HepG2 (cell line): ENCODE results near the gene PDIA6. TPM values are rescaled to one million over a fixed set of nuclear protein-coding genes. Genes with fewer than 3 reads are reported as not detected.

Source experiments
- CREM ChIP-seq, 2 experiments: sonication (generic) in 1 of 2; formaldehyde crosslinking in 1 of 2; IDR thresholded peaks; 2 replicates each; pipeline versions ENCODE4 v1.4.0 to v1.6.1; 2016 to 2020; ENCODE audit warnings: antibody characterized with exemption in 1 of 2, mild to moderate bottlenecking in 1 of 2, missing genetic modification reagents in 1 of 2
- HNF4A ChIP-seq: sonication (generic); formaldehyde crosslinking; IDR thresholded peaks from 2 replicates; pipeline ENCODE4 v1.4.0; 2020; ENCODE audit warnings: missing genetic modification reagents
- KDM6A ChIP-seq: IDR thresholded peaks from 2 replicates; pipeline ENCODE4 v1.6.1; 2016; ENCODE audit warnings: low read depth
- NCOA5 ChIP-seq: sonication (generic); formaldehyde crosslinking; IDR thresholded peaks from 2 replicates; pipeline ENCODE4 v1.4.0; 2020; ENCODE audit warnings: missing genetic modification reagents
- SMAD9 ChIP-seq: sonication (generic); formaldehyde crosslinking; IDR thresholded peaks from 2 replicates; pipeline ENCODE4 v1.5.1; 2020; ENCODE audit warnings: mild to moderate bottlenecking, missing genetic modification reagents
- SP5 ChIP-seq: IDR thresholded peaks from 2 replicates; pipeline ENCODE4 v1.6.1; 2016; ENCODE audit warnings: low read depth, borderline replicate concordance
- SRY ChIP-seq: sonication (generic); formaldehyde crosslinking; IDR thresholded peaks from 2 replicates; pipeline ENCODE4 v1.8.0; 2022; ENCODE audit warnings: mild to moderate bottlenecking, missing genetic modification reagents
- ZFYVE20 ChIP-seq: sonication (generic); formaldehyde crosslinking; IDR thresholded peaks from 2 replicates; pipeline ENCODE4 v1.8.0; 2023; ENCODE audit warnings: low read depth, mild to moderate bottlenecking, moderate library complexity, missing genetic modification reagents, borderline replicate concordance
- ZNF549 ChIP-seq: sonication (generic); formaldehyde crosslinking; IDR thresholded peaks from 2 replicates; pipeline ENCODE4 v1.5.0; 2020; ENCODE audit warnings: missing genetic modification reagents
- ZNF761 ChIP-seq: sonication (generic); formaldehyde crosslinking; conservative IDR thresholded peaks from 2 replicates; pipeline ENCODE4 v1.4.0; 2020; ENCODE audit warnings: mild to moderate bottlenecking, missing genetic modification reagents
- polyA plus RNA-seq, 8 experiments: library from polyadenylated mRNA; depleted of rRNA in 3 of 8; stranded (reverse) in 7 of 8; unstranded in 1 of 8; fragments of >200 nt; fragmentation: Illumina TruSeq in 4 of 8; extraction: Trizol in 4 of 8; gene quantifications; 2 replicates each; pipeline versions ENCODE4 v1.2.1 to v1.2.3, GENCODE V29; 2011 to 2016; ENCODE audit warnings: low read depth in 4 of 8, missing spikeins in 1 of 8, mixed read lengths in 1 of 8; ENCODE audit not compliant: insufficient read depth in 1 of 8
- total RNA-seq, 5 experiments: library from RNA; depleted of rRNA; stranded (reverse); fragments of >200 nt; fragmentation: Illumina TruSeq; extraction: Trizol; gene quantifications; 2 replicates each; pipeline ENCODE4 v1.2.3, GENCODE V29; 2016; ENCODE audit warnings: low read depth in 1 of 5
- TF ChIP-seq, protein P1 (sequence below): fragments of 450-650 bp; IDR thresholded peaks from 2 replicates; pipeline ENCODE4 v1.6.1; 2016
- TF ChIP-seq, protein P2 (sequence below), 2 experiments: fragments of 450-650 bp in 1 of 2; sonication (generic) in 1 of 2; formaldehyde crosslinking in 1 of 2; IDR thresholded peaks; 2 replicates each; pipeline versions ENCODE4 v1.6.1 to v1.8.0; 2016 to 2022; ENCODE audit warnings: antibody characterized with exemption in 1 of 2, mild to moderate bottlenecking in 1 of 2, missing genetic modification reagents in 1 of 2
- TF ChIP-seq, protein P3 (sequence below): IDR thresholded peaks from 2 replicates; pipeline ENCODE4 v1.6.1; 2012; ENCODE audit warnings: inconsistent platforms
- TF ChIP-seq, protein P4 (sequence below): sonication (generic); formaldehyde crosslinking; IDR thresholded peaks from 2 replicates; pipeline ENCODE4 v1.8.0; 2022; ENCODE audit warnings: mild to moderate bottlenecking, missing genetic modification reagents, moderate library complexity
- TF ChIP-seq, protein P5 (sequence below): sonication (generic); formaldehyde crosslinking; IDR thresholded peaks from 2 replicates; pipeline ENCODE4 v1.5.0; 2020; ENCODE audit warnings: missing genetic modification reagents

The PDIA6 gene
- total and polyA plus RNA-seq, 2 of the 13 experiments (the other 11 are each of a cell fraction or from before 2014, with no cell fraction given) = 586 to 642 TPM

DNA sequence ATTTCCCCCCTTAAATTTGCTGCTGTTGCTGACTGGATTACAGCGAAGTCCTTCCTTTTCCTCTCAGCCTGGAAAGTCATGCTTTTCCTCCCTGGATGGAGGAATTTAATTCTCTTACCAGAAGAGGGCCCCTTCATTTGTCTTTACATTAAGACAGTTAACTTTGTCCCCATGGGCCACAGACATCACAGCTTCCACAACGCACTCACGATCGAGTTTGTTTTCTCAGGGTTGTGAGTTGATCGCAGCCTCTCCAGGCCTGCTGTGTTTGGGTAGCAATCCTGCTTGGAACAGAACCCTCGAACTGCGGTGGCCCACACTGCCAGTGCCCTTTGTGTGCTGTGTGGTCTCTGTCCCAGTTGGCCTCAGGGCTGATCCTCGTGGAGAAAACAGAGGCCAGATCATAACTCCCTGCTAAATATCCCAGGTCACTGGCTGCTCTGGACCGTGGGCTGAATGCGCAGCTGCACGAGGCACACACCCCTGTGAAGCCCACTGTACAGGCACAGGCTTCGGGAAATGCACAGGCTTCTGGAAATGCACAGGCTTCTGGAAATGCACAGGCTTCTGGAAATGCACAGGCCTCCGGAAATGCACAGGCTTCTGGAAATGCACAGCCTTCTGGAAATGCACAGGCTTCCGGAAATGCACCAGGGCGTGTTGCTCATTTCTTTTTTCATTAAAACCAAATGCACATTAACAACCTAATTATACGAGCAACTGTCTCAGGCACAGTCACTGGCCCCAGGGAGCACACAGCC is 2.2 kb upstream of the PDIA6 start (continued):
- no peak for TF ChIP-seq SRY (CRISPR knock-in tag)
- TF ChIP-seq, protein P1, sequence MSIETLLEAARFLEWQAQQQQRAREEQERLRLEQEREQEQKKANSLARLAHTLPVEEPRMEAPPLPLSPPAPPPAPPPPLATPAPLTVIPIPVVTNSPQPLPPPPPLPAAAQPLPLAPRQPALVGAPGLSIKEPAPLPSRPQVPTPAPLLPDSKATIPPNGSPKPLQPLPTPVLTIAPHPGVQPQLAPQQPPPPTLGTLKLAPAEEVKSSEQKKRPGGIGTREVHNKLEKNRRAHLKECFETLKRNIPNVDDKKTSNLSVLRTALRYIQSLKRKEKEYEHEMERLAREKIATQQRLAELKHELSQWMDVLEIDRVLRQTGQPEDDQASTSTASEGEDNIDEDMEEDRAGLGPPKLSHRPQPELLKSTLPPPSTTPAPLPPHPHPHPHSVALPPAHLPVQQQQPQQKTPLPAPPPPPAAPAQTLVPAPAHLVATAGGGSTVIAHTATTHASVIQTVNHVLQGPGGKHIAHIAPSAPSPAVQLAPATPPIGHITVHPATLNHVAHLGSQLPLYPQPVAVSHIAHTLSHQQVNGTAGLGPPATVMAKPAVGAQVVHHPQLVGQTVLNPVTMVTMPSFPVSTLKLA = no peak
- TF ChIP-seq ZNF549 = no peak
- TF ChIP-seq SP5 (CRISPR knock-in tag) = no peak
- no peak for TF ChIP-seq ZNF761 (CRISPR knock-in tag)
- TF ChIP-seq, protein P2, sequence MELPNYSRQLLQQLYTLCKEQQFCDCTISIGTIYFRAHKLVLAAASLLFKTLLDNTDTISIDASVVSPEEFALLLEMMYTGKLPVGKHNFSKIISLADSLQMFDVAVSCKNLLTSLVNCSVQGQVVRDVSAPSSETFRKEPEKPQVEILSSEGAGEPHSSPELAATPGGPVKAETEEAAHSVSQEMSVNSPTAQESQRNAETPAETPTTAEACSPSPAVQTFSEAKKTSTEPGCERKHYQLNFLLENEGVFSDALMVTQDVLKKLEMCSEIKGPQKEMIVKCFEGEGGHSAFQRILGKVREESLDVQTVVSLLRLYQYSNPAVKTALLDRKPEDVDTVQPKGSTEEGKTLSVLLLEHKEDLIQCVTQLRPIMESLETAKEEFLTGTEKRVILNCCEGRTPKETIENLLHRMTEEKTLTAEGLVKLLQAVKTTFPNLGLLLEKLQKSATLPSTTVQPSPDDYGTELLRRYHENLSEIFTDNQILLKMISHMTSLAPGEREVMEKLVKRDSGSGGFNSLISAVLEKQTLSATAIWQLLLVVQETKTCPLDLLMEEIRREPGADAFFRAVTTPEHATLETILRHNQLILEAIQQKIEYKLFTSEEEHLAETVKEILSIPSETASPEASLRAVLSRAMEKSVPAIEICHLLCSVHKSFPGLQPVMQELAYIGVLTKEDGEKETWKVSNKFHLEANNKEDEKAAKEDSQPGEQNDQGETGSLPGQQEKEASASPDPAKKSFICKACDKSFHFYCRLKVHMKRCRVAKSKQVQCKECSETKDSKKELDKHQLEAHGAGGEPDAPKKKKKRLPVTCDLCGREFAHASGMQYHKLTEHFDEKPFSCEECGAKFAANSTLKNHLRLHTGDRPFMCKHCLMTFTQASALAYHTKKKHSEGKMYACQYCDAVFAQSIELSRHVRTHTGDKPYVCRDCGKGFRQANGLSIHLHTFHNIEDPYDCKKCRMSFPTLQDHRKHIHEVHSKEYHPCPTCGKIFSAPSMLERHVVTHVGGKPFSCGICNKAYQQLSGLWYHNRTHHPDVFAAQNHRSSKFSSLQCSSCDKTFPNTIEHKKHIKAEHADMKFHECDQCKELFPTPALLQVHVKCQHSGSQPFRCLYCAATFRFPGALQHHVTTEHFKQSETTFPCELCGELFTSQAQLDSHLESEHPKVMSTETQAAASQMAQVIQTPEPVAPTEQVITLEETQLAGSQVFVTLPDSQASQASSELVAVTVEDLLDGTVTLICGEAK (IDR thresholded peaks at IDR 0.05) = no peak
- TF ChIP-seq, protein P2 (CRISPR knock-in tag; IDR thresholded peaks at IDR 0.05) = 0 out of 2 replicates have a peak, but pooled peaks have one; percentile 21
- no peak for TF ChIP-seq ZFYVE20
- TF ChIP-seq NCOA5 = no peak
- TF ChIP-seq, protein P3, sequence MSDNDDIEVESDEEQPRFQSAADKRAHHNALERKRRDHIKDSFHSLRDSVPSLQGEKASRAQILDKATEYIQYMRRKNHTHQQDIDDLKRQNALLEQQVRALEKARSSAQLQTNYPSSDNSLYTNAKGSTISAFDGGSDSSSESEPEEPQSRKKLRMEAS = peak; percentile 72
- peak; percentile 38 for TF ChIP-seq HNF4A (CRISPR knock-in tag)
- TF ChIP-seq, protein P4, sequence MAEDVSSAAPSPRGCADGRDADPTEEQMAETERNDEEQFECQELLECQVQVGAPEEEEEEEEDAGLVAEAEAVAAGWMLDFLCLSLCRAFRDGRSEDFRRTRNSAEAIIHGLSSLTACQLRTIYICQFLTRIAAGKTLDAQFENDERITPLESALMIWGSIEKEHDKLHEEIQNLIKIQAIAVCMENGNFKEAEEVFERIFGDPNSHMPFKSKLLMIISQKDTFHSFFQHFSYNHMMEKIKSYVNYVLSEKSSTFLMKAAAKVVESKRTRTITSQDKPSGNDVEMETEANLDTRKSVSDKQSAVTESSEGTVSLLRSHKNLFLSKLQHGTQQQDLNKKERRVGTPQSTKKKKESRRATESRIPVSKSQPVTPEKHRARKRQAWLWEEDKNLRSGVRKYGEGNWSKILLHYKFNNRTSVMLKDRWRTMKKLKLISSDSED = no peak
- TF ChIP-seq KDM6A (CRISPR knock-in tag) = 0 out of 2 replicates have a peak, but pooled peaks have one; percentile 8
- TF ChIP-seq, protein P5, sequence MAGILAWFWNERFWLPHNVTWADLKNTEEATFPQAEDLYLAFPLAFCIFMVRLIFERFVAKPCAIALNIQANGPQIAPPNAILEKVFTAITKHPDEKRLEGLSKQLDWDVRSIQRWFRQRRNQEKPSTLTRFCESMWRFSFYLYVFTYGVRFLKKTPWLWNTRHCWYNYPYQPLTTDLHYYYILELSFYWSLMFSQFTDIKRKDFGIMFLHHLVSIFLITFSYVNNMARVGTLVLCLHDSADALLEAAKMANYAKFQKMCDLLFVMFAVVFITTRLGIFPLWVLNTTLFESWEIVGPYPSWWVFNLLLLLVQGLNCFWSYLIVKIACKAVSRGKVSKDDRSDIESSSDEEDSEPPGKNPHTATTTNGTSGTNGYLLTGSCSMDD (CRISPR knock-in tag) = no peak
- TF ChIP-seq CREM (IDR thresholded peaks at IDR 0.05) = no peak
- no peak for TF ChIP-seq CREM (CRISPR knock-in tag; IDR thresholded peaks at IDR 0.05)
- no peak for TF ChIP-seq SMAD9 (CRISPR knock-in tag)
